GM12892 (cell line): Measurements from ENCODE around the gene LARGE1.

Experiments
- POLR2A ChIP-seq: IDR thresholded peaks from 2 replicates; pipeline ENCODE4 v1.6.1; 2011; ENCODE audit warnings: low read depth, low read length, control low read depth
- POLR2AphosphoS5 ChIP-seq: IDR thresholded peaks from 2 replicates; pipeline ENCODE4 v1.6.1; 2011; ENCODE audit warnings: low read depth, low read length, control low read depth

DNA sequence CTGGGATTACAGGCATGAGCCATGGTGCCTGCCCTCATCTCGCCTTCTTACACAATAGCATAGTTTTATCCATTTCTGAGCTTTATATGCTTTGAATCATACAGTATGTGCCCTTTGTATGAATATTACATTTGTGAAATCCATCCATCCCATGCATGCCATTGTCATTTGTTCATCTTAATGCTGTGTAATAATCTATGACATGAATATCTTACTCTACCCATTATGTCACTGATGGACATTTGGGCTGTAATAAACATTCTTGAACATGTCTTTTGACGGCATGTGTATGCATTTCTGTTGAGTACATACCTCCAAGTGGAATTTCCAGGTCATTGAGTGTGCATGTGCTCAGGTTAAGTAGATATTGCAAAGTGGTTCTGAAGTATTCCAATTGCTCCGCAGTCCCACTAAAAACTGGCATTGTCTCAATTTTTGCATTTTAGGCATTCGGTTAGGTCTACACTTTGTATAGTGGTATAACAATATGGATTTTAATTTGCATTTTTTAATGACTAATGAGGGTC is 522.8 kb downstream of the LARGE1 start:
- TF ChIP-seq POLR2A: no peak
- TF ChIP-seq POLR2AphosphoS5: no peak
